GM21381 (cell line): ENCODE data around the gene POR.

Source experiments
- ATAC-seq: cut with Tn5 transposase; IDR thresholded peaks from one replicate; pipeline ENCODE4 v1.9.1; 2021; ENCODE audit warnings: mild to moderate bottlenecking, moderate library complexity; ENCODE audit not compliant: unreplicated experiment

The POR gene

DNA sequence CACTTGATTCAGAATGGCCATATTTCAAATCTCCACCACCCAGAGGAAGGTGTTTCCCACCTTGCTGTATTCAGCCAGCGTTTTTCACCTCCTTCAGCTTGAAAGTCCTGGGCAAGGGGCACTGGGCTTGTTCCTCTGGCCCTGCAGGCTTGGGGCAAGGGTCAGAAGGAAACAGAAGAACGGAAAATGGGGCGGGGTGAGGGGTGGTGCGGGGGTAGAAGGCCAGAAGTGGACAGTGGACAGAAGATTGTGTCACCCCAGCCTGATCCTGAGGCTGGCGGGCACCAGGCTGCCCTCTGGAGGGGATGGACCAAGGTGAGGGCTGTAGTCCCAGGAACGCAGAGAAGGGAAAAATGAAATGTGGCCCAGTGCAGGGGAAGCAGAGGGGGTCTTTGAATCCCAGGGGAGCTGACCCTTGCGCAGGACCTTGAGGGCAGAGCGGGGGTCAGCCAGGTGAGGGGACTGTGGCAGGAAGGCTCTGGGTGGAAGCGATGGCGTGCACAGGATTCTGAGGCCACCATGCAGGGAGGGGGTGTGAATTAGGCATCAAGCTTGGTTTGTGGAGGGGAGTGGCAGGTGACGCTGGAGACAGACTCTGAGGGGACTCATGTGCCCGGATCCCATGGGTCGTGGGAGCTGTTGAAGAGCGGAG lies 56.5 kb downstream of the POR start:
- no peak for ATAC-seq

DNA sequence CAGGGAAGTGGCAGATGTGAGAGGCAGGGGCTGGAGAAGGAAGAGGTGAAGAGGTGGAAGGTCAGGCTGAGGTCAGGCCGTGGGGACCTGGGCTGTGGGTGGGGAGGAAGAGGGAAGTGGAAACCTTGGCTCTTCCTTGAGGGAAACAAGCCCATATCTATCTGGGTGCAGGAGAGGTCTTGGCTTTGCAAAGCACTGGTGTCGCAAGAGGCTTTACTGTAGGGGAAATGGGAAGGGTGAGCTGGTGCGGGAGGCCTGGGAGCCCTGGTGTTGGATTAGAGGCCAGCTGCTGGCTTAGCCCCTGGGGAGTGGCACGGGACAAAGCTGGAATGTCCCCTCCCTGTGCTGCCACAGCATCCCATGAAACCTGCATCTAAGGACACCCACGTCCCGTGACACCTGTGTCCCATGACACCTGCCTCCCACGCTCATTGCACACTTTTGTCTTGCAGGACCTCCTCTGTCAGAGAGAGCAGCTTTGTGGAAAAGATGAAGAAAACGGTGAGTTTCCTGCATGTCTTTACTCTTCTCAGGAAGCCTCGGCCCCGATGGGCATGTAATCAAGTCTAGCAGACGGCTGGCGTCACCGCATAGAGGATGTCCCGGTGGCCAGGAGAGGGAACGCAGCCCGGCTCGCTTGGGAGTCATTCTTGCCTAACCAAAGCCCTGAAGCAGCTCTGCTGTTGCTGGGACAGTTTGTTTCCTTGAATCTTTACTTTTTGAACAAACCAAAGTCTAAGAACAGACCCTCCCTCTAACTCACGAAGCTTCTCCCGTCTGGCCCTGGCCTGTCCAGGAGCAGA lies 57.2 kb downstream of the POR start:
- ATAC-seq, result no peak

DNA sequence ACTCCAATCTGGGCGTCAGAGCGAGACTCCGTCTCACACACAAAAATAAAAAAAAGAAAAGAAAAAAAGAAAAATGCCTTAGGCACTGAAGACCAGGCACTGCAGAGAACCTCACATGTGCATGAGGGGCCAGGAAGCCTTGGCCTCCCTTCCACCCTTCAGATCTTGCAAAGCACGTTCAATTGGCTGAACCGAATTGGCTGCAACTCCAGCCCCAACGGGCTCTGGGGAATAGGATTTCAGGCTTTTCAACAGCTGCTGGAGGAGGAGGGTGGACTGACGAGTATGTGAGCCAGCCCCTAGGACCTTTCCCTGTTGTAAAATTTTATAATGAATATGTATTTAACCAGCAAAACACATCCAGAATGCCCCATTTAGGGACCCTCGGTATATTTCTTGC lies 62.8 kb downstream of the POR start:
- no peak for ATAC-seq

DNA sequence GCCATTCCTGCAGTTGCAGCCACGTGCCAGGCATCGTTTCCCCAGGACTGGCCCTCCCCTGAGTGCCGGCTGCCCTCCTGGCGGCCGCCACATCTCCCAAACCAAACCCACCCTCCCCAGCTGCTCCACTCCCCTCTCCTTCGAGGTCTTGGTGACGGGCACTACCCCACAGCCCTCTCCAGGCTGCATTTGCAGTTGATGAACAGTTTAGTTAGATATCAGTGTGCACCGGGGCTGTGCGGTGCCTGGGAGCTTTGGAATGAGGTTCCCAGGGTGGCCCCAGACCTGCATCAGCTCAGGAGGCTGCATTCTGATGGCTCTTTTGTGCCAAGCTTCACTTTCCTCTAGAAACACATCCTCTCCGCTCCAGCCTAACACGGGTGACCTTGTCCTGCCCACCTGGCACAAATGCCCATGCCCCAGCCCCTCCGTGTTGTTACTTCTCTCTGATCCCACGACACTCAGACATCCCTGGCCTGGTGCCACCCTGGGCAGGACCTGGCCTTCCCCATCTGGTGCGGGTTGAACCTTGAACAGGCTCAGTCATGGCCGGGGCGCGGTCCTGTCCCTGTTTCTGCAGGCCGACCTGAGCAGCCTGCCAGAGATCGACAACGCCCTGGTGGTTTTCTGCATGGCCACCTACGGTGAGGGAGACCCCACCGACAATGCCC lies 64.9 kb downstream of the POR start:
- no peak for ATAC-seq

DNA sequence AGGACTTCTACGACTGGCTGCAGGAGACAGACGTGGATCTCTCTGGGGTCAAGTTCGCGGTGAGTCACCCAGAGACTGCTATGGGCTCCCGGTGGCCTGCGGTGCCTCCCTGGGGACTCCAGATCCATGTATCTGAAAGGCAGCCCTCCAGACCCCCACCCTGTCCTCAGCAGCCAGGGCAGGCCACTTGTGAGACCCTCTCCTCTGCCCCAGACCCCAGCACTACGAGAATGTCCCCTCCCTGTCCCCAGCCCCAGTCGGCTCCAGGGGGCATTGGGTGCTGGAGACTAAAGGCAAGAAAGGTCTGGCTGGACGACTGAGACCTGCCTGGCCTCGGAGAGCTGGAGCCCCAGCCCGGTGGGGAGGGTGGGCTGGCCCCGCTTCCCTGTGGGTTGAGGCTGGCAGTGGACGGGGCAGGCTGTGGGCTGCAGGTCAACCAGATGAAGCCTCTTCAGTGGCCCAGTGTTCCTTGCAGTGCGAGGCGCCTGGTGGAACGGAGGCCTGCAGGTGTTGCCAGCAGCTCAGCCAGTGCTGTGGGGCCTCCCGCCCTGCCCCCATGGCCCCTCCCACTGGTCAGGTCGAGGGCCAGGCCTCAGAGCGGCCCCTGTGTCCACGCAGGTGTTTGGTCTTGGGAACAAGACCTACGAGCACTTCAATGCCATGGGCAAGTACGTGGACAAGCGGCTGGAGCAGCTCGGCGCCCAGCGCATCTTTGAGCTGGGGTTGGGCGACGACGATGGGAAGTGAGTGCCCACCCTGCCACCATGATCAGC lies 65.7 kb downstream of the POR start:
- no peak for ATAC-seq

DNA sequence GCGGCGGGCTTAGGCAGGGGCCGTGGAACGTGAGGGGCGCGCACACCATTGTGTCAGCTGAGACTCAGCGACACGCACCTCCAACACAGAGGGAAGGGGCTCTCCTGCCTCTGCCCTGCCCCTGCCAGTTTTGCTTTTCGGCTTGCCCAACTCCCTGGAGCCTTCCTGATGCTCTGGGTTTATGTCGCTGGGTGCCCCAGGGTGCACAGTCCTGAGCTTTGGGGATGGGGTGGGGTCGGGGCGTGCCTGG lies 66.2 kb downstream of the POR start:
- ATAC-seq, result no peak

DNA sequence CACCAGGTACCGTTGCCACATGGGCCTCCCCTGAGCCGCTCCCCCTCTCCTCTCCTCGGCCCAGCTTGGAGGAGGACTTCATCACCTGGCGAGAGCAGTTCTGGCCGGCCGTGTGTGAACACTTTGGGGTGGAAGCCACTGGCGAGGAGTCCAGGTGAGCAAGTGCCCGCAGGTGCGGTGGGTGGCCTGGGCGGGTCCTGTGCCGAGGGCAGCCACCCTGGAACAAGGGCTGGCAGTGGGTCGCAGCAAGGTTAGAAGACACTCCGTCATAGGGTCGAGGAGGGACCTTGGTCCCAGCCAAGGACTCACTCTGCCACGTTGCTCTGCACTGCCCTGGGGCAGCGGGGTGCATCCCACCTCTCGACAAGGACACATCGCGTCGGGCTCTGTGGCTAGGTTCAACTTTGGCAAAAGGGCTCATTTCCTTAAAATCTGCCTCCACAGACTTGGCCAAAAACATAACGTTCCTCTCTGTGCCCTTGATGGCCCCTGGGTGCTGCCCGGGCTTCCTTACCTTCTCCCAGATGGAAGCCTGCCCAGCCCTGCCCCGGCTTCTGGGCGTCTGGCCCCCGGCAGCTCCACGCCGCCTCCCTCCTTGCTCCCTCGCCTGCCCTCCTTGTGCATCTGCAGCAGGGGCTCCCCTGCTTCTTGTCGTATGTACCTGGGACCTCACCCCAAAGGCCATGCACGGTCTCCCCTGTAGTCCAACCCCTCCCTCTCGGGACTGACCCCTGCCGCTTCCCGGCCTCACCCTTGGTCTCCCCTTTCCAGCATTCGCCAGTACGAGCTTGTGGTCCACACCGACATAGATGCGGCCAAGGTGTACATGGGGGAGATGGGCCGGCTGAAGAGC lies 66.7 kb downstream of the POR start:
- no peak for ATAC-seq

DNA sequence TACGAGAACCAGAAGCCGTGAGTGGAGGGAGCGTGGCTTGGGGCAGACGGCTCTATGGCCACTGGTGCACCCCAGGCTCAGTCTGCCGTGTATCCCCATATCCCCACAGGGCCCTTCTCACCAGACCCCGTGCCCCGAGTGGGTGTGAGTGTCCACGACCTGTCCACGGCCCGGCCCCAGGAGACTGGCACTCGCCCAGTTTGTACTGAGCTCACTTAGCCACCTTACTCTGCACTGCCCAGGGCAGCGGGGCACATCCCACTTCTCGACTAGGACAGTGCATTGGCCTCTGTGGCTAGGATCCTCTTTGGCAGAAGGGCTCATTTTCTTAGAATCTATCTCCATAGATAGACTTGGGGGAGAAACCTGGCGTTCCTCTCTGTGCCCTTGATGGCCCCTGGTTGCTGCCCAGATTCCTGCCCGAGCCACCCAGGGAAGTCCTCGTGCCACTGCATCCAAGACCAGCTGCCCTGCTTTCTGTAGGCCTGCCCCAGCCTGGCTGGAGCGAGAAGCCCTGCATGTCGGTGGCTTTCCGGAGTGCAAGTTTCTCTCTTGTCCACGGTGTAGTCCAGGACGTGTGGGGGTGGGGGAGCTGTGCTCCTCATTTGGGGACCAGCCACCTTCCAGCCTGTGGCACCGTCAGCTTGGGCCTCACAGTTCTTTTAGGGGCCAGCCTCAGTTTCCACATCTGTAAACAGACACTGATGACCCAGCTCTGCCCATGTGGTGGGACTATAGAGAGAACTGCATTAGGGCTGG lies 67.5 kb downstream of the POR start:
- no peak for ATAC-seq

DNA sequence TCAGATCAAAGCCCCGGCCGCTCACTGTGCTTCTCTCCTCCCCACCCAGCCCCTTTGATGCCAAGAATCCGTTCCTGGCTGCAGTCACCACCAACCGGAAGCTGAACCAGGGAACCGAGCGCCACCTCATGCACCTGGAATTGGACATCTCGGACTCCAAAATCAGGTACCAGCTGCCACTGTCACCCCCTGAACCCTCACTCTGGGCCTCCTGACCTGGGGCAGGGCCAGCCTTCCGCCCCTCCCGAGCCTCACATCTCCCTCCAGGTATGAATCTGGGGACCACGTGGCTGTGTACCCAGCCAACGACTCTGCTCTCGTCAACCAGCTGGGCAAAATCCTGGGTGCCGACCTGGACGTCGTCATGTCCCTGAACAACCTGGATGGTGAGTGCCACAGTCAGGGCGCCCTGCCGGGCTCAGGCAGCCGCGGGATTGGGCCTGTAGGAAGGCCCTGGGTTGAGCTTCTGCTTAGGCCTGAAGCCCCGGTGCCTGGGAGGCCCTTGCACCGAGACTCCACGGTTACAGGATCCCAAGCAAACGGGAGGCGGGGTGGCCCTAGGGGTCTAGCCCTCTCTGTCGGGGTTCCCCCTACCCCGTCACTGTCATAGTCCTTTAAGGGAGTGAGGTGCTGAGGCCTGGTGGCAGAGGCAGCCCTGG lies 68.6 kb downstream of the POR start:
- ATAC-seq, result no peak

DNA sequence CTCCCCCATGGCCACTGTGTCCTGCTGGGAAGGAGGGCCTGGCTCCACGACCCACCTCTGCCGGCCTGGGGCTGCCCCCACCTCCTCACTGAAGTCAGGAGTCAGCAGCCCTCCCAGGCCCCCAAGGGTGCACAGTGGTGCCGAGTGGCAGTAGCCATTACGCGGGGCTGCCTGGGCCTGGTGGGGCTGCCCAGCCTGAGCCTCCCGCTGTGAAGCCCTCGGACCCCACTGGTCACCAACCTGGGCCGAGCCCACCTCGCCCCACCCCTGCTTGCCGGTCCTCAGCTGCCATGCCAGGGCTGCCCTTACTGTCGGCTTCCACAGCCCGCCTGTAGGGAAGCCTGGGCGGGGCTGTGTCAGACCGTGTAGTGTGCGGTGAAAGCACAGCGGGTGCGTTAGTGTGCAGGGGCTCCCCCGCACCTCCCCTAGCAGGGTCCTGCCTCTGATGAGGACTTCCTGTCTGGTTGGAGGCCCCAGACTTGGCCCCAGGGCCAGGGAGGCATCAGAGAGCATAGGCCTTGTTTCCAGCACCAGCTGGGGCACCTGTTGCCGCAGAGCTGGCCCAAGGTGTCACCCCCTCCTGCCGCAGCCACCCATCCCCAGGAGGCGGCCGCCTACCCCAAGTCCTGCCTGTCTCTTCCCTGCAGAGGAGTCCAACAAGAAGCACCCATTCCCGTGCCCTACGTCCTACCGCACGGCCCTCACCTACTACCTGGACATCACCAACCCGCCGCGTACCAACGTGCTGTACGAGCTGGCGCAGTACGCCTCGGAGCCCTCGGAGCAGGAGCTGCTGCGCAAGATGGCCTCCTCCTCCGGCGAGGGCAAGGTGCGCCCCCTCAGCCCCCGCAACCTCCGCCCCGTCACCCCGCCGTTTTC lies 69.4 kb downstream of the POR start:
- ATAC-seq, result no peak

DNA sequence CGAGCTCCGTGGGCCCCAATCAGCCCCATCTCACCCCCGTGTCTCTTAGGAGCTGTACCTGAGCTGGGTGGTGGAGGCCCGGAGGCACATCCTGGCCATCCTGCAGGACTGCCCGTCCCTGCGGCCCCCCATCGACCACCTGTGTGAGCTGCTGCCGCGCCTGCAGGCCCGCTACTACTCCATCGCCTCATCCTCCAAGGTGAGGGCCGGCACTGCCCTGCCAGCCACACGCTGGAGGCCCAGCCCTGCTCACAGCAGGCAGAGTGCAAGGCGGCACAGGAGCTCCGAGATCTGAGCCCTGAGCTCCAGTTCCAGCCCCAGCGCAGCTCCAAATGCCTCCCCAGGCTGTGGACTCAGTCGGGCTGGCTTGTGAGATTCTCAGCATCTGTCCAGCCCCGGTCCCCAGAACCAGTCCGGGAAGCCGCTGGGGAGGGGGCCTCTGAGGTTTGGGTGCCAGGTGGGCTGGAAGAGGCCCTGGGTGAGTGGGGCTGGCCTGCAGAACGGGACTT lies 70.1 kb downstream of the POR start:
- ATAC-seq, result no peak

DNA sequence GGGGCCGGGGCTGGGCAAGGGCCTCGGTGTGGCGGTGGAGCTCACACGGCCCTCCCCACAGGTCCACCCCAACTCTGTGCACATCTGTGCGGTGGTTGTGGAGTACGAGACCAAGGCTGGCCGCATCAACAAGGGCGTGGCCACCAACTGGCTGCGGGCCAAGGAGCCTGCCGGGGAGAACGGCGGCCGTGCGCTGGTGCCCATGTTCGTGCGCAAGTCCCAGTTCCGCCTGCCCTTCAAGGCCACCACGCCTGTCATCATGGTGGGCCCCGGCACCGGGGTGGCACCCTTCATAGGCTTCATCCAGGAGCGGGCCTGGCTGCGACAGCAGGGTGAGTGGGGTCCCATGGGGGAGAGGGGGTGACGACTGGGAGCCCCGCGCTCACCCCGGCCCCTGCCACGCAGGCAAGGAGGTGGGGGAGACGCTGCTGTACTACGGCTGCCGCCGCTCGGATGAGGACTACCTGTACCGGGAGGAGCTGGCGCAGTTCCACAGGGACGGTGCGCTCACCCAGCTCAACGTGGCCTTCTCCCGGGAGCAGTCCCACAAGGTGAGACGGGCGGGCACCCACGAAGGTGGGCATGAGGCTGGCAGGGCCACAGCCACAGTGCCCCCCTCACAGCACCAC lies 70.7 kb downstream of the POR start:
- no peak for ATAC-seq

DNA sequence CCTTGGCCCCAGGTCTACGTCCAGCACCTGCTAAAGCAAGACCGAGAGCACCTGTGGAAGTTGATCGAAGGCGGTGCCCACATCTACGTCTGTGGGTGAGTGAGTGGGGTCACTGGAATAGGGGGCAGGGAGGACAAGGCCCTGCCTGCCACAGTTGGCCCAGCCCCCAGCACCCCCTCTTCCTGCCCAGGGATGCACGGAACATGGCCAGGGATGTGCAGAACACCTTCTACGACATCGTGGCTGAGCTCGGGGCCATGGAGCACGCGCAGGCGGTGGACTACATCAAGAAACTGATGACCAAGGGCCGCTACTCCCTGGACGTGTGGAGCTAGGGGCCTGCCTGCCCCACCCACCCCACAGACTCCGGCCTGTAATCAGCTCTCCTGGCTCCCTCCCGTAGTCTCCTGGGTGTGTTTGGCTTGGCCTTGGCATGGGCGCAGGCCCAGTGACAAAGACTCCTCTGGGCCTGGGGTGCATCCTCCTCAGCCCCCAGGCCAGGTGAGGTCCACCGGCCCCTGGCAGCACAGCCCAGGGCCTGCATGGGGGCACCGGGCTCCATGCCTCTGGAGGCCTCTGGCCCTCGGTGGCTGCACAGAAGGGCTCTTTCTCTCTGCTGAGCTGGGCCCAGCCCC lies 71.3 kb downstream of the POR start:
- no peak for ATAC-seq

DNA sequence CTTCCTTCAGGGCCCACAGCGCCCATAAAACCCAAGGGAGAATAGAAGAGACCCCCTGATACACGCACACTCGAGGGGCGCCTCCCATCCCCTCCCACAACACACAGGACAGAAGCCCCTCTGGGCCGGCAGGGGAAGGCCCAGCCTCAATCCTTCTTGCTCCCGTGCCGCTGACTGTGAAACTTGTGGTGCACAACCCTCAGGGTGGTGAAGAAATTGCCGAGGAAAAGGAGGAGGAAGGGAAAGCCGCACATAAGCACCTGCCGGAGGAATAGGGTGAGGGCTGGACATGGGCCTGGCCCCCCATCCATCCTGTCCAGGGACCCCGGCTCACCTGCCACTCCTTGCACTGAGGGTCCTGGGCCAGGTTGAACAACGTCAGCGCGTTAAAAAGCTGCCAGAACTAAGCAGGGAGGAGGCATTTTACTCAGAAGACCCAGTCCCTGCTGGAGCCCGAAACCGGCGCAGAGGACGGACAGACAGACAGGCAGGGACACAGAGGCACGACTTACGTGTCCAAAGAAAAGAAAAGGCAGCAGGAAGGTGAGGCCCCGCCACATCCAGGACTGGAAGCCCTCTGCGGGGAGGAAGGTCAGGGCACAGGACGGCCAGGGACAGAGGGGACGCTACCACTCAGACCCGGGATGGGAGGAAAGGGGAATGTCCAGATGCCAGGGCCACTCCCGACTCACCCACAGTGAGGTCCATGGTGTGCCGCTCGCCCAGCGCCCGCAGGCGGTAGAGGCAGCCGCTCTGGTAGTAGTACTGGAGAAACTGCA lies 72.3 kb downstream of the POR start:
- no peak for ATAC-seq

DNA sequence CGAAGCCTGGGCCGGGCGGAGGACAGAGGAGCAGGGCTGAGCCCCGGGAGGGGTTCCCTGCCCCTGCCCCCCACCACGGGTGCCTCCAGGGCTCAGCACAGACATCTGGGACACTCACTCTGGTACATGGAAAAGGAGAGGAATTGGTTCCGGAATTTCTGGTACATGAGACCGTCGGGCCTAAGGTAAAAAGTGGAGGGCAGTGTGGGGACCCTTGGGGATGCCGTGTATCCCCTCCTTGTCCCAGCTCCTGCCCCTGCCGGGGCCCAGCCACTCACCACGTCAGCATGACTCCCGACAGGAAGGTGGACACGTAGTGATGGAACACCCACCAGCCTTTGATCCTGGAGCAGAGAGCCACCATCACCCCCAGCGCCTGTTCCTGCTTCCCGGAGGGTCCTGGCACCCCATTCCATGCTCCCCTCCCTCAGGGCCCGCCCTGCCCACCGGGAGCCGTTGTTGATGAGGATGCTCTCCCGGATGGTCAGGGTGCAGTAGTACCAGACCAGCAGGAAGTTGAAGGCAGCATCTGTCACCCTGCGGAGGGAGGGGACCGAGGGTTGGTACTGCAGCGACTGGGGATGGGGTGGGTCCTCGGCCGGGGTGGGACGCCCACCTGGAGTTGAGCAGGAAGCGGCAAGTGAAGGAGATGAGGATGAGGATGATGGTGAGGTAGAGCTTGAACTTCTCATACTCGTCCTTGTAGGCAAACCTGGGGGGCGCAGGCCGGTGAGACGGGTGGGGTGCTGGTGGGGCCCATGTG lies 73.0 kb downstream of the POR start:
- no peak for ATAC-seq
